Central memory CD4-positive, alpha-beta T cell (primary cell): ENCODE data around the gene CPLX1.

Experiments
- DNase-seq: peaks from one replicate; pipeline ENCODE4 v3.0.0; 2022

The CPLX1 gene

DNA sequence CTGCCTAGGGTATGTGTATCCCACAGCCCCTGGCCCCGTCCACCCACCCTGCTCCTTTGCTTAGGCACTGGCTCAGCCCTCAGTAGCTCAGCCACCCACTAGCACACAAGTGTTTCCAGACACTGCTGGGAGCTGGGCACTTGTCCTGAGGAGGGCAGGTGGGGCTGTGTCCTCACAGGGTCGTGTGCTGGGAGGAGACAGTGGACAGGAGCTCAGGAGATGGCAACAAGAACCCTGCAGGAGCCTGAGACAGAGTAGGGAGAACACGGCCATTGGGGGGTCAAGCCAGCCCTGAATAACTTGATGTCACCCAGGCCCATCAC is 5.5 kb upstream of the CPLX1 start:
- DNase-seq, result no peak

DNA sequence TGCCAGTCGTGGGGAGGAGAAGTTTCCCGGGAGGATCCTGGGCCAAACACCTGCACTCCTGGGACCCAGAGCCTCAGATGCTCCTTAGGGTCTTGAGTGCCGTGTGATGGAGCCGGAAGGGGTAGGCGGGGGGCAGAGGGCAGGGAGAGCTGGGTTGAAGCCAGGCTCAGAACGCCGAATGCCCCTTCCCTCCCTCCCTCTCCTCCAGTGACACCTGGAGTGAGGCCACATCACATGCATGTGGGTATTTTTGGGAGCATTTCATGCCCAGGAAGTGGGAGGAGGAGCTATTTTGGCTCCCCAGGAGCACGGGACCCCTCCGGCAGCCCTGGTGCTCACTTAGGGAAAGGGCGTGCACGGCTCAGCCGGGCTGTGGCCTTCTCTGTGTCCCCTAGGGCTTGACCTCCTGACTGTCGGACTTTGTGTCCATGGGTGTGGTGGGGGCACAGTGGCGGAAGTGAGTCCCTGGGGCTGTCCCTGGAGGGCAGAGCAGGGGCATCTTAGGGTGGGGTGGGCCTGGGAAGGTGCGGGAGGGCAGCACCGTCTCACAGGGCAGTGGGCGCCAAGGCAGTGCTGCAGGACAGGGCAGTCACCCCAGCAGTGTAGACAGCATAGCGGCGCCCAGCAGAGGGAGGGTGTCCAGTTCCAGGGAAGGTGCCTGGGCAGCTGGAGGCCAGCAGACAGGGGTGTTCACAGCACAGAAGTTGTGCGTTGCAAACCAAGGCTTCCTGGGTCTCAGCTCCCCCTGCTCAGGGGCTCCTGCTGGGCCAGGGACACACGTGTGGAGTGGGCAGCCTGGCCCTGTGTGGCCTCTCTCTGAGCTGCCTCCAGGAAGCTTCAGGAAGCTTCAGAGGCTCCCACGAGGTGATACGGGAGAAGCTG is 4.9 kb upstream of the CPLX1 start:
- no peak for DNase-seq

DNA sequence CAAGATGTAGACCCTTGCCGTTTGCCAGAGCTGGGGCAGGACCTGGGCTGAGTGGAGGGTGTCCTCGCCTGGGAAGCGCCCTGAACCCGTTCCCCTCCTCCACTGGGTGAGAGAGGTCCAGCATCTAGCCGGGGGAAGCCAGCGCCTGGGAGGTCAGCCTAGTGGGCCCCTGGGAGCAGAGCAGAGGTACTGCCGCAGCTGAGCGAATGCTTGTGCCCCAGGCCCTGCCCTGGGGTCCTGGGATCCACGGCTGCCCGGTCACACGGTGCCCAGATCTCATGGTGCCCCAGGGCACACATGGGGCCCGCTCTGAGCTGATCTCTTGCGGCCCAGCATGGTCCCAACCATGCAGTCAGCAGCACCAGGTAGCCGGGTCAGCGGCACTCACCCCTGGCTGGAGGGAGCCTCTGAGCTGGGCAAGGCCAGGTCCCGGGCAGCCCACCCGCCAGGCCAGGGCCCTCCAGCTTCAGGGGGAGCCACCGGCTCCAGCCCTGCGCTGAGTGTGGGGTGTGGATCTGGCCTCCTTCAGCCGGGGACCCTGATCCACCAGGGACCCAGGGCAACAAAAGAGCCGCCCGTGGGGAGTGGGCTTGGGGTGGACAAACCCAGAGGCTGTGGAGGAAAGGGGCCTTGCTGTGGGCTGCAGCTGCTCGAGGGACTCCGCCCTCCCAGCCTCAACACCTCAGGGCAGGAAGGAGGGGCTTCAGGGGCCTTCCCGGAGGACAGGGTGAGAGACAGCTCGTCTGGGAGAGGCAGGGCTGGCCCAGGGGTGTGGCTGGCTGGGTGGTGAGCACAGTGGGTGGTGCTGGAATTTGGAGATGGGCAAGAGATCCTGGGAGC is 4.1 kb upstream of the CPLX1 start:
- DNase-seq, result no peak

DNA sequence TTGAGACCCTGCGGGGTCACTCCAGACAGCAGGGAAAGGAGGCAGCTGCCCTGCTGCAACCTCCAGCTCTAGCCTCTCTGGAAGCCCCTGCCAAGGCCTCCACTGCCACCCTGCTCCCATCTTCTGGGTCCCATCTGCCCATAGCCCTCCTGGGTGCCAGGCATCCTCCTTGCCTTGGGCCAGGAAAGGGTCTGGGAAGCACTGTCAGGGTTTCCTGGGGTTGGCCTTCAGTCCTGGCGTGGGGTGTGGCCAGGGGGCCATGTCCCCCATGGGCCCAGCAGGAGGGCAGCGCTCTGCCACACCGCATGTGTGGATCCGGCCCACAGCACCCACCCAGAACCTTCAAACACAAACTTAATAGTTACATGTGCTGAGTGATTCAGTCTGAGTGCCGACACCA is 3.4 kb upstream of the CPLX1 start:
- DNase-seq, result no peak

DNA sequence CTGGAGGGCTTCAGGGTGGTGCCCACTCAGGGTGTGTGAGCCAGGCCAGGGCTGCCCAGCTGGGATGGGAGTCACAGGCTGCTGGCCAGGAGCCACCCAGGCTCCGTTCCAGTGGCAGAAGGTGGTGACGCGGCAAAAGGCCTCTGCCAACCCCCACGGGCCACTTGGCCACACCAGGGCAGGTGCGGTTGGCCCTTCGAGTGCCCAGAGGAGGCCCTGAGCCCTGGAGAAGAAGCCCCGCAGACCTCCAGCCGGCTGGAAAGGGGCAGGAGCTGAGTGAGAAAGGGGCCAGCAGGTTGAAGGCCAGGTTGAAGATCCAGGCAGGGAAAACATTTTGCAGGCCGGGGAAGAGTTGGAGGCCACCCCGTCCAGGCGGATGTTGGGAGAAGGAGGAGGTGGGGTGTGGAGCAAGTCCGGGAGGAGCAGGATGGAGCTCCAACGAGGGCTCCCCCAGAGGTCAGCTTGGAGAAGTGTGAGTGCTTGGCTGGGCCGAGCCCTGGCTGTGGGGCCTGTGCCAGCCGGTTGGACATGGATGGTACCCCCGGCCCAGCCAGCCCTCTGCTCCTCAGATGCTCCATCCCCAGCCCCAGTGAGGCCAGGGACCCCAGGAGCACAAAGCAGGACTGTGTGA is 2.8 kb upstream of the CPLX1 start:
- no peak for DNase-seq

DNA sequence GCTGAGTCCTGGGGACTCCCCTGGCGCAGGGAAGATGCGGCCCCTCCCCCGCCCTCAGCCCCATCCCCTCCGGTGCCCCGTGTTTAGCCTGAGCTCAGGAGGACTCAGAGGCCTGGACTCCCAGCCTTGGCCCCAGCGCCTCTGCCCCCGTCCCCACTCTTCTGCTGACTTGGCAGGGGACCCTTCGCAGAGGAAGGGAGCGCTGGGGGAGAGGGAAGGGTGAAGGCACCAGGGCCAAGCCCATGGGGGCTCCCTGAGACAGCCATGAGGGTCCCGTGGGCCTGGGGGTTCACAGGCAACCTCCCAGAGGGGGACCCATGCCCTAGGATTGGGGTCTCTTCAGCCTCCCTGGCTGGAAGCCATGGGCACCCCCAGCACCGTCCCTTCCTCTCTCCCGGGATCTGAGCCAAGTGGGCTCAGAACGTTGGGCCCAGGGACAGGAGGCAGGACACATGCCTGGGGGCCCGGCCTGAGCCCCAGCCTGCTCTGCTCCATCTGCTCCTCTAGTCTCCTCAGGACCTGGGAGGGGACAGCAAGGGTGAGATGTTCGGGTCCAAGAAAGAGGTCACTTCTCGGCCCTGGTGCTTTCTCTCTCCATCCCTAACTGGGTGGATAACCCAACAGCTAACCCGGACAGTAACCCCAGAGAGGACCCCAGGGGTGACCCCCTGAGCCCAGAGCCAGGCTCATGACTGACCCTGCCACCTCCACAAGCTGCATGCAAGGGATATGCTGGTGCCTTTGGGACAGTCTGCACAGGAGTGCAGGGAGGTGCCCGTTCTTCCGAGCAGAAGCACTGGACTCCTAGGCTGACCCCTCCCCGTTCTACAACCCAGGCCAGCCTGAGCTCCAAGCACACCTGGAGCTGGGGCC is 1.5 kb upstream of the CPLX1 start:
- no peak for DNase-seq

DNA sequence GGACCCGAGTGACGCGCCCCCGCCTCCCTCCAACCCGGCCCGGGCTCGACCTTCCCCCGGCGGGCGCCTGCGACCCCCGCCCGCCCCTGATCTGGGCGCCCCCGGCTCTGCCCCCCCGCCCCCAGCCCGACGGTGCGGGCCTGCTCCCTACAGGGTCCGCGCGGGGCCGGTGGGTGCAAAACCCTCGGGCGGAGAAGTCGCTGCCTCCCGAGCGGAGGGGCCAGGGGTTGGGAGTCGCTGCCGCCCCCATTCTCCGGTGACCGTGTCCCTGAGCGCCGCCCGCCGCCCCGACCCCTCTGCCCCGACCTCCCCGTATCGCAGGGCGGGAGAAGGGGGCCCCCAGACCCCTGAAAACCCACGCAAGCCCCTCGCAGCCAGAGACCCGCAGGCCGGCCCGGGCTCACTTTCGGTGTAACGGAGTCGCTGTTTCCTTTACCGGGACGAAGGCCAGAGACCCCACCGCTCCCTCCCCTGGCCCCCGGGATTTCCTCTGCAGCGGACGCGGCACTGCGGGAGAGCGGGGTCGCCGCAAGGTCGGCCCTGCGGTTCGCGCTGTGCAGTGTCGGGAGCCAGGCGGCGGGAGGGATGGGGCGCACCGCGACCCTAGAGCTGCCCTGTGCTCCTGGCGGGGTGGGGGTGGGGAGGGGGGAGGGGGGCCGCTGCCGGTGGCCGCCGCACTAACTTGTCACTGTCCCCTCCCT is 729 bp upstream of the CPLX1 start:
- DNase-seq, result no peak

DNA sequence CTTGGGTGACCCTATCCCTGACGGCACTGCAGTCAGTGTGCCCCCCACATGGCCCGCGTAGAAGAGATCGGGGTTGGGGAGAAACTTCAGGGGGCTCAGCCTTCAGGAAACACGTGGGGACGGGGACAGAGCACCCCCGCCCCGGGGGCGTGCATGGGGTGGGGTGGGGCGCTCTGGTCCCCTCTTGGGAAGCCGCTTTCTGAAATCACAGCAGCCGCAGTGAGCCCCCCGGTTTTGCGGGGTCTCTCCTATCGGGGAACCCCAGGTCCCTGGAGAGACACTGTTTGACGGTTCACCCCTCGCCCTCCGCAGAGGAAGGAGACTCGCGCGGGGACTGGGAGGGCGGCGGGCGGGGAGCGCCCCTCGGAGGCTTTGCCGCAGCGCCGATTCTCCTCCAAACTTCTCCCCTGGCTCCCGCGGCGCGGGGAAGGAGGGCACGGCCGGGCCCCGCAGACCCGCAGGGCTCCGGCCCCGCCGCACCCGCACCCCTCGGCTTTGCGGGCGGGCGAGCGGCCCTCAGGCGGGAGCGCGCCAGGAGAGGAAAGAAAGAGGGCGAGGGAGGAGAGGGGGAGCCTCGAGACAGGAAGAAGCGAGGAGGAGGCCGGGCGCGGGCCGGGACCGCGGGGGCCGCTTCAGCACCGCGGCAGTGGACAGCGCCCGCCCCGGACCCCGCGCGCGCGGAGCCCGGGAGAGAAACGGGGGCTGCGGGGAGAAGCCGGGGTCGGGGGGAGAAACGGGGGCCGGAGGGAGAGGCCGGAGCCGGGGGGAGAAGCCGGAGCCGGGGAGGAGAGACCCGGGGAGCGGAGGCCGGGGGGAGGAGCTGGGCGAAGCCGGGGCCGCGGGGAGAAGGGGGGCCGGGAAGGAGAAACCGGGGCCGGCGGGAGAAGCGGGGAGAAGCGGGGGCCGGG is 612 bp downstream of the CPLX1 start:
- DNase-seq, result peak; percentile 31

DNA sequence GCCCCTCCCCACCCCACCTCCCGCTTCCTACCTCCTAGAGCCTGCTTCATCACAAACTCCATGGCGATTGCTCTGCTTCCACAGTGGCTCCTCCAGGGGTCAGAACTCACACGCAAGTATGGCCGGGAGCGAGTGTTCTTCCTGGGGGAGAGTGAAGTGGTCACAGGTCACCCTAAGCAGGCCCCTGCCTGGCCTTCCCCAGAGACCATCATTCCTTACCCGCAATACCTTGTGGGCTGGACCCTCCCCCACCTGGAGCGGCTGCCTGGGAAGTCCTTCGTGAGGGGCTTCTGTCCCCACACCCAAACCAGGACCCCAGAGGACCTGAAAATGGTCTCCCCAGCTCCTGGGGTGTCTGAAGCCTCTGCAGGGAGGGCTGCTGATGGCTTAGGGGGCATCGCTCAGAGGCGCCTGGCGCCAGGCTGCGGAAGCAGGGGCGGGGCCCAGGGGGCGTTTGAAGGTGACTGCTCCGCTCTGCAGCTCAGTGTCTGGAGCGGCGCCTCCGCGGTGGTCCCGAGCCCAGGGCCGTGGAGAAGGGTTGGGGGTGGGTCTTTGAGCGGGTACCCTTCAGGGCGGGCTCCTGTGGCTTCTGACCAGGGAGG is 1.4 kb downstream of the CPLX1 start:
- no peak for DNase-seq

DNA sequence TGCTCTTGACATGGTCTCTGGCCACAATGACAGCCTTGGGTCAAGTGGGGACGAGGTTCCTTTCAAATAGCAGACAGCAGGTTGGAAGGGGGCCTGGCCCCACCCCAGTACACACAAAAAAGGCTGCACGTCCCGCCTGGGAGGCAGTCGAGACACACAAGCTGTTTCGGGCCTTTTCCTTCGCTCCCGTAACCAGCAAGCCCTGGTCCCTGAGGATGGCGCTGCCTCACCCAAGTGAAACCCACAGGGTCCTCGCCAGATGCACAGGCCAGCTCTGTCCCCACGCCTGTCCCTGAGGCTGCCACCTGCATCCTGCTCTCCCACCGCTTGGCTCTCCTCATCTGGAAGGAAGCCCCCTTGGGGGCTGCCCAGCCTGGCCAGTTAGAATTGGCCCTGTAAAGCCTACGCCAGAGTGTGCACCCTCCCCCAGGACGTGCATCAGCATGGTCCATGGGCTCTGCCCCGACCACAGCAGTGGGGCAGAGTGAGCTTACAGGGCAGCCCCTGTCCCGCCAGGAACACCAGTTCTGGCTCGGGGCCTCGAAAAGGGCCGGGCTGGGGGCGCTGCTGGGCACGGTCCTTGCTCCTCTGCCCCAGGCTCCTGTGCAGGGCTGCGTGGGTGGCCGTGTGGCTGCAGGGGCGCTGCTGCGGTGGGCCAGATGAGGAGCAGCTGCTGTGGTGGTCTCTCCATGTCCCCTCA is 2.0 kb downstream of the CPLX1 start:
- no peak for DNase-seq

DNA sequence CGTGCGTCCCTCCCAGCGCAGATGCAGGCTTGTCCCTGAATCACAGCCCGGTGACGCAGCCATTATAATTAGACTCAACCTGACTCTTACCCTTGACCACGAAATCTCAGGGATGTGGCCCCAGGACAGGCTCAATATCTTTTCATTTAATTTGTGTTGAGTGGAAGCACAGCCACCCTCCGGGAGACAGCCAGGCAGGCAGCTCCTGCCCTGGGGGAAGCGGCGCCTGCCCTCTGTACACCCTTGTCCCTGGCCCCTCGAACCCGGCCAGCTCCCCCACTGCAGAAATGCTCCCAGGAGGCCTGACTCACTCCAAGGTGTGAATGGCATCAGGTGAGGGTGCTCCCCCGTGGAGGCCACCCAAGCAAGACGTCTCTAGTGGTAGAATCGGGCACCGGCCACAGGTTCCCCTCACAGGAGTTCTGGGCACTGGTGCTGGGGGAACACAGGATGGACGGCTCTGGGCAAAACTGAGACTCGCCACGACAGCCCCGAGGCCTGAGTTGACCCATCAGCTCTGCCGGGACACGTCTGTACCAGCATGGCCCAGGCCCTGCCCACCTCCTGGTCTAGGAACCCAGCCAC is 2.7 kb downstream of the CPLX1 start:
- no peak for DNase-seq

DNA sequence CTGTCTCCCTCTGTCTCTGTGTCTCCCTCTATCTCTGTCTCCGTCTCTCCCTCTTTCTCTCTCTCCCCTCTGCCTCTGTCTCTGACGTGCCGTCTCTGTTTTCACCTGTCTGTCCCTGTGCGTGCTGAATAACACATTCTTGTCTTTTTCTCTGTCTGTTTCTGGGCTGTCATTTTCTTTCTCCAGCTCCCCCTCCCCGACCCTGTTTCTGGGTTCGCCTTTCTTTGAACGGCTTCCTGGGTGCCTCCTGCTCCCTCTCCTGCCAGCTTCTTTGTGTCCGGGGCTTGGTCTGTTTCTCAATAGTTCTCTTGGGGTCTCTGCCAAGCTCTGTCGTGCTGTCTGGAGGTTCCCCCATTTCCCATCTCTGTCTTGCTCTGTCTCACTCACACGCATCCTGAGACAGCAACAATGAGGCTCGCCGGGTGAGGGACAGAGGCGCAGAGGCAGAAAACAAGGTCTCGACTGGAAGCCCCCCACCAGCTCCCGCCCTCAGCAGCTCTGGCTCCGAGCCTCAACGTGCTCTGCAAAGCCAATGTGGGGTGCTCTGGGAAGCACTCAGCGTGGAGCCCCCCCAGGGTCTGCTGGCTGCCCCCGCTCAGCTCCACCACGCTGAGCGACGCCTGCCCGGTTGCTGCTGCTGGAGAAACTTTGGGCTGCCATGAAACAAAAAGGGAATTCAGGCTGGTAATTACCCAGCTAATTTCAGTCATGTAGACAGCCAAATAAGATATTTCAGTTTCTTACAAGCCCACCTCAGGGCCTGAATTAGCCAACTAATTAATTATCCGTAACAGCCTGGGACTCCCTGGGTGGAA is 3.4 kb downstream of the CPLX1 start:
- no peak for DNase-seq

DNA sequence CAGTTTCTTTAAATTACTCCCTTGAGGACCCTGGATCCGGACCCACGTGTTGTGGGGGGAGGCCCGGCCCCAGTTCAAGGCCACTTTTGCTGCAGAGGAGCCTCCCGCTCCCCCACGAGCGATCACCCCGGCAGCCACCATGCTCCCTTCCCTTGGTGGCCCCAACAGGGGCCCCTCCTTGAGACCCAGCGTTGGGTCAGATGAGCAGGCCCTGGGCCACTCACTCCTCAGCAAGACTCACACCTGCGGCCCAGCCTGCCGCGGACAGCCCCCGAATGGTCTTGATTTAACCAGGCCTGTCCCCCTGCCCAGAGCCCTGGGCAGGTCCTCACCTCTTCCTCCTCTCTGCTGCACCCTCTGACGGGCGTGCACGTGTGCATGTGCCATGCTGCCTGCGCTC is 4.3 kb downstream of the CPLX1 start:
- no peak for DNase-seq

DNA sequence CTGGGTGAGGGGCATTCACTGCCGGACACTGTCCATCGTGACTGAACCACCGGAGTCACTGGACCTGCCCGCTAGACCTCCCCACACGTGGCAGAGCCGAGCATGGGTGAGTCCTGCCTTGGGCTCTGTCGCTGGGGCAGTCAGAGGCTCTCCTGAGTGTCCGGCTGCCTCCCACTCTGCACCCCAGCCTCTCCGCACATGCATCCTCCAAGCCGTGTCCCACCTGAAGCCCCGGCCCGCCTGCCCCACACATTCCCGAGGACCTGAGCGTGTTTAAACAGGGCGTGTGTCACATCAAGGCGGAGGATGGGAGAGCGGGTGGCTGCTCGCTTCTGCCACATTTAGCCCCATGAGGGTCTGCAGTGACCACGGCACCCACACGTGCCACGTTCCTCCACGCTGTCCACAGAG is 4.7 kb downstream of the CPLX1 start:
- DNase-seq, result no peak

DNA sequence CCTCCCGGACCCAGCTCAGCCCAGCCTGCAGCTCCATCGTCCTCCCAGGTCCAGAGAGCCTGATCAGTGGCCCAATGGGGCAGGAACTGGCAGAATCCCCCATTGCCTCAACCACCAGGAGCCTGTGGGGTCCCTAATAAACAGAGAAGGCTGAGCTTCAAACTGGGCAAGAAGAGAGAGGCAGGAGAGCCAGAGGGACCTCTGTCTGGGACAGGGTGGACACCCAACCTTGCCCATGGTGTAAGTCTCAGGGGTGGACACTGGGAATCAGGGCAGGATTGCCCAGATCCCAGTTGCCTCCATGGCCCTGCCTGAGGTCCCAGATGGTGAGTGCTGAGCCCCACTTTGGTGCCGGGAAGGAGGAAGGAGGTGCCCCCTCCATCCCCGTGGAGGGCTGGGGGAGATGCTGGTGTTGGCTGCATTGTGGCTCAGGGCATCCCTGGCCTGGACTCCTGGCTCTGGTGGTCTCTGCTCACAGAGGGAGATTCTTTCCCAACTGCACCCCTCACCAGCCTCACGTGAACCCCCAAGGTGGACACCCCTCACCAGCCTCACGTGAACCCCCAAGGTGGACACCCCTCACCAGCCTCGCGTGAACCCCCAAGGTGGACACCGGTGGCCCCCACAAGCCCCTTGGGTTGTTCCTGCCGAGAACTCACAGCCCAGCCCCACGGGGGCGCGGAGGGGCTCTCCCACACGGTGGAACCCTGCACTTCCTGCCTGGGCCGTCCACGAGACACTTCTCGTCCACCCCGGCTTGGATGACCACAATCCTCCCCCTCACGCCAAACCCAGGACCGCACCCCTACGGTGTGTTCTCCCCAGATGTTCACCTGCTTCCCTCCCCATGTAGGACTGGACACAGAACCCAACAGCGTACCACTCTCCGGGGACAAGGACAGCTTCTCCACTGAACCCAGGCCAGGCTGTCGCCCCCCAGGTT is 5.4 kb downstream of the CPLX1 start:
- DNase-seq, result no peak

DNA sequence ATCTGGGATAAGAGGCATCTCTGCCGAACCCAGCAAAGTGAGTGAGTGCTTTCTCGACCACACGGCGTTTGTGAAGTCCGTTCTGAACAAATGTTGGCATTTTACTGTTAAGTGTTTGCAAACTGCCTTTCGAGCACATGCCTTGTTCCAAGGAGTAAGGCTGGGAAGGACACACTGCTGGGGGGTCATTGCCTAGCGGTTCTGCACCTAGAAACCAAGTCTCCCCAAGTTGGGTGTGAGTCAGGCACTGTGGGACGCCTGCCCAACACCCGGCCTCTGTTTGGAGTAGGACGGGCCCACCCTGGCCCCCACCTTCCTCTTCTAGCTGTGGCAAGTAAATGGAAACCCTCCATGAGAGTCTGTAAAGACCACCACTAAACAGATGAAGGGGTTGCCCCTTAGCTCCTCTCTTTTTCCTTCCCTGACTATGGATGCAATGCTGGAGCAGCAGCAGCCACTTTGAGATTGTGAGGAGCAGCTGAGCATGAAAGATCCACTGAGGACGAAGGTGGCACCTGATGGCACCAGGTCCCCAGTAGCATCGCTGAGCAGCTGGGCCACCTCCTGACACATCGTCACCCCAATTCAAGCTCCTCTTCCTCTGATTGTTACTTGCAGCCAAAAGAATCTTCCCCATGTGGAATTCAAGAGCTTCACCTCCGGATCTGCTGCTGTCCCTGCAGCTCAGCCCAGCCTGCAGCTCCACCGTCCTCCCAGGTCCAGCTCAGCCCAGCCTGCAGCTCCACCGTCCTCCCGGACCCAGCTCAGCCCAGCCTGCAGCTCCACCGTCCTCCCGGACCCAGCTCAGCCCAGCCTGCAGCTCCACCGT is 6.3 kb downstream of the CPLX1 start:
- DNase-seq, result no peak
